ENCODE data around the gene MYH8. TPM values are rescaled to one million over a fixed set of nuclear protein-coding genes. Genes with fewer than 3 reads are reported as not detected.
A peak's percentile ranks its signal among the peaks of the same experiment; 100 is the strongest.

MYH8 gene
- total RNA-seq, 4 donors from 2014 or later = not detected

- H3K4me3 ChIP-seq = no peak overlapping the region
- no peak for TF ChIP-seq POLR2A (IDR thresholded peaks at IDR 0.05; ENCODE audit: low read depth)
- TF ChIP-seq EP300 (IDR thresholded peaks at IDR 0.05) = no peak
- TF ChIP-seq CTCF (IDR thresholded peaks at IDR 0.05) = no peak
- no peak for TF ChIP-seq POLR2AphosphoS5 (IDR thresholded peaks at IDR 0.05)
- intact Hi-C loops (cut with DNase I) = no loop called here
- no peaks in the 10 kb centered on the region for H3K36me3 ChIP-seq
- H3K4me1 ChIP-seq = no peaks in the 10 kb centered on the region
- H3K27me3 ChIP-seq = peaks cover 0 to 11% (median 0%) of the 10 kb centered on the region in 4 donors
- WGBS = 82% methylated on average over 6 of the region's 6 CpGs
- no peak for DNase-seq (ENCODE audit: extremely low spot score)
- no peak overlapping the region for H3K27ac ChIP-seq (replicated peaks in 1 of 4)
- no peaks in the 10 kb centered on the region for H3K9me3 ChIP-seq
These were observed 27.4 kb downstream of the MYH8 start for GRCh38 chr17:10394201-10394887.

- WGBS = 86% methylated on average over 9 of the region's 9 CpGs
- no peaks in the 10 kb centered on the region for H3K4me1 ChIP-seq
- no peaks in the 10 kb centered on the region for H3K36me3 ChIP-seq
- H3K27ac ChIP-seq (replicated peaks in 1 of 4) = no peak overlapping the region
- H3K9me3 ChIP-seq = no peaks in the 10 kb centered on the region
- H3K4me3 ChIP-seq = no peak overlapping the region
- intact Hi-C loops (cut with DNase I) = no loop called here
- TF ChIP-seq POLR2A (IDR thresholded peaks at IDR 0.05; ENCODE audit: low read depth) (no peak), CTCF (IDR thresholded peaks at IDR 0.05) (no peak), EP300 (IDR thresholded peaks at IDR 0.05) (no peak), POLR2AphosphoS5 (IDR thresholded peaks at IDR 0.05) (no peak)
- peaks cover 0 to 11% (median 0%) of the 10 kb centered on the region in 4 donors for H3K27me3 ChIP-seq
- no peak for DNase-seq (ENCODE audit: extremely low spot score)
These were observed 28.9 kb downstream of the MYH8 start for GRCh38 chr17:10392880-10393279.

- Histone ChIP-seq H3K27me3 (peaks cover 0 to 17% (median 0%) of the 10 kb centered on the region in 4 donors), H3K9me3 (peaks cover 0 to 5% (median 0%) of the 10 kb centered on the region in 4 donors), H3K27ac (replicated peaks in 1 of 4) (no peak overlapping the region), H3K4me3 (no peak overlapping the region), H3K36me3 (no peaks in the 10 kb centered on the region), H3K4me1 (no peaks in the 10 kb centered on the region)
- no peak for DNase-seq (ENCODE audit: extremely low spot score)
- intact Hi-C loops (cut with DNase I) = no loop called here
- TF ChIP-seq EP300 (IDR thresholded peaks at IDR 0.05) (no peak), POLR2A (IDR thresholded peaks at IDR 0.05; ENCODE audit: low read depth) (no peak), CTCF (IDR thresholded peaks at IDR 0.05) (no peak), POLR2AphosphoS5 (IDR thresholded peaks at IDR 0.05) (no peak)
- 54% methylated on average over 6 of the region's 6 CpGs for WGBS
These were observed 35.9 kb downstream of the MYH8 start for GRCh38 chr17:10385871-10386270.

- Histone ChIP-seq H3K36me3 (no peaks in the 10 kb centered on the region), H3K4me3 (no peak overlapping the region), H3K4me1 (no peaks in the 10 kb centered on the region), H3K27me3 (peaks cover 0 to 16% (median 0%) of the 10 kb centered on the region in 4 donors), H3K9me3 (peaks cover 0 to 5% (median 0%) of the 10 kb centered on the region in 4 donors), H3K27ac (replicated peaks in 1 of 4) (no peak overlapping the region)
- TF ChIP-seq EP300 (IDR thresholded peaks at IDR 0.05) = no peak
- 20% methylated on average over 8 of the region's 8 CpGs for WGBS
- DNase-seq (ENCODE audit: extremely low spot score) = peak; percentile 50
- intact Hi-C loops (cut with DNase I) = no loop called here
These were observed 37.6 kb downstream of the MYH8 start for GRCh38 chr17:10384175-10384574.

GRCh38 chr17:10380631-10381408, 40.9 kb downstream of the MYH8 start:
- Histone ChIP-seq H3K27me3 (peaks cover 0 to 10% (median 0%) of the 10 kb centered on the region in 4 donors), H3K36me3 (no peaks in the 10 kb centered on the region), H3K4me1 (no peaks in the 10 kb centered on the region), H3K27ac (replicated peaks in 1 of 4) (no peak overlapping the region), H3K4me3 (no peak overlapping the region), H3K9me3 (no peaks in the 10 kb centered on the region)
- peak; percentile 55 for DNase-seq (ENCODE audit: extremely low spot score)
- TF ChIP-seq POLR2A (IDR thresholded peaks at IDR 0.05; ENCODE audit: low read depth) (no peak), EP300 (IDR thresholded peaks at IDR 0.05) (no peak), POLR2AphosphoS5 (IDR thresholded peaks at IDR 0.05) (no peak)
- WGBS = 69% methylated on average over 3 of the region's 3 CpGs
- intact Hi-C loops (cut with DNase I) = no loop called here
